SK-N-SH (cell line): ENCODE data around the gene SDF4. TPM values are rescaled to one million over a fixed set of nuclear protein-coding genes. Genes with fewer than 3 reads are reported as not detected.

ENCODE experiments used
- CTCF ChIA-PET: fragments of 300-600, 350-600 bp; formaldehyde crosslinking; extraction: SDS; loops from one replicate; lab custom pipeline; 2021; lab: Yijun Ruan, JAX
- POLR2A ChIA-PET: fragments of 350-600 bp; sonication (Branson Sonifier 250); formaldehyde crosslinking; extraction: SDS; loops from one replicate; lab custom pipeline; 2020; ENCODE audit warnings: antibody characterized with exemption, inconsistent platforms; lab: Yijun Ruan, JAX
- DNase-seq: peaks from one replicate; pipeline ENCODE4 v3.0.0; 2012
- H2AFZ ChIP-seq: fragments of 200-600 bp; sonication (generic); 2 replicates; pipeline ENCODE4 v1.8.1; 2016; ENCODE audit warnings: antibody characterized with exemption, mild to moderate bottlenecking, low read depth
- H3F3A ChIP-seq: fragments of 200-600 bp; sonication (generic); replicated peaks from 2 replicates; pipeline ENCODE3; 2016; ENCODE audit warnings: antibody characterized with exemption, mild to moderate bottlenecking; ENCODE audit not compliant: insufficient read depth
- H3K27ac ChIP-seq, 2 experiments: fragments of 200-500 bp in 1 of 2; fragments of 200-600 bp in 1 of 2; sonication (Bioruptor generic) in 1 of 2; sonication (generic), shearing (Covaris generic) in 1 of 2; 2 replicates each; pipeline versions ENCODE4 v1.5.1 to v1.6.1; 2014 to 2016; ENCODE audit warnings: low read depth in 2 of 2, inconsistent platforms in 1 of 2, low read length in 1 of 2, mild to moderate bottlenecking in 1 of 2, mixed read lengths in 1 of 2
- H3K27me3 ChIP-seq: fragments of 200-600 bp; sonication (generic), shearing (Covaris generic); 2 replicates; pipeline ENCODE4 v1.6.1; 2016; ENCODE audit warnings: mixed run types; ENCODE audit not compliant: insufficient read depth
- H3K36me3 ChIP-seq, 2 experiments: fragments of 200-500 bp in 1 of 2; fragments of 200-600 bp in 1 of 2; sonication (Bioruptor generic) in 1 of 2; sonication (generic) in 1 of 2; replicated peaks in 1 of 2; 2 replicates each; pipeline versions ENCODE3 to v1.5.1; 2014 to 2016; ENCODE audit warnings: low read length in 1 of 2, mild to moderate bottlenecking in 1 of 2; ENCODE audit not compliant: insufficient read depth in 2 of 2, control insufficient read depth in 1 of 2
- H3K4me1 ChIP-seq, 2 experiments: fragments of 200-500 bp in 1 of 2; fragments of 200-600 bp in 1 of 2; sonication (Bioruptor generic) in 1 of 2; sonication (generic), shearing (Covaris generic) in 1 of 2; 2 replicates each; pipeline versions ENCODE4 v1.5.1 to v1.6.1; 2014 to 2016; ENCODE audit warnings: low read depth in 1 of 2, low read length in 1 of 2, mixed run types in 1 of 2; ENCODE audit not compliant: insufficient read depth in 2 of 2, control insufficient read depth in 1 of 2
- H3K4me2 ChIP-seq: fragments of 200-600 bp; sonication (generic), shearing (Covaris generic); 2 replicates; pipeline ENCODE4 v1.6.1; 2017; ENCODE audit warnings: mixed run types
- H3K4me3 ChIP-seq, 2 experiments: fragments of 200-500 bp in 1 of 2; fragments of 200-600 bp in 1 of 2; sonication (Bioruptor generic) in 1 of 2; sonication (generic), shearing (Covaris generic) in 1 of 2; 2 replicates each; pipeline versions ENCODE4 v1.5.1 to v1.8.1; 2014 to 2016; ENCODE audit warnings: low read depth in 2 of 2, inconsistent platforms in 1 of 2, low read length in 1 of 2, mild to moderate bottlenecking in 1 of 2, mixed read lengths in 1 of 2, moderate library complexity in 1 of 2
- H3K79me2 ChIP-seq: fragments of 200-600 bp; sonication (generic); 2 replicates; pipeline ENCODE4 v1.8.1; 2017; ENCODE audit warnings: mild to moderate bottlenecking; ENCODE audit not compliant: insufficient read depth
- H3K9ac ChIP-seq: fragments of 200-600 bp; sonication (generic); 2 replicates; pipeline ENCODE4 v1.6.1; 2017; ENCODE audit warnings: mixed run types
- H3K9me2 ChIP-seq: fragments of 200-600 bp; sonication (generic); 2 replicates; pipeline ENCODE4 v1.6.1; 2017; ENCODE audit warnings: mixed run types
- H3K9me3 ChIP-seq: fragments of 200-600 bp; sonication (generic); 2 replicates; pipeline ENCODE4 v1.6.1; 2017; ENCODE audit warnings: mixed run types, mild to moderate bottlenecking, moderate library complexity
- H4K20me1 ChIP-seq: fragments of 200-600 bp; sonication (generic); 2 replicates; pipeline ENCODE4 v1.6.1; 2017; ENCODE audit warnings: mild to moderate bottlenecking, mixed run types; ENCODE audit not compliant: insufficient read depth
- EZH2phosphoT487 ChIP-seq: fragments of 200-600 bp; sonication (generic); IDR thresholded peaks from 2 replicates; pipeline ENCODE4 v1.6.1; 2017; ENCODE audit warnings: low read depth, mixed run types, mild to moderate bottlenecking, antibody characterized with exemption, moderate library complexity, borderline replicate concordance
- FOXJ3 ChIP-seq: sonication (generic); formaldehyde crosslinking; IDR thresholded peaks from 2 replicates; pipeline ENCODE4 v1.5.1; 2020; ENCODE audit warnings: mild to moderate bottlenecking, missing genetic modification reagents
- GABPA ChIP-seq: IDR thresholded peaks from 2 replicates; pipeline ENCODE4 v1.4.0; 2012; ENCODE audit warnings: low read depth, mild to moderate bottlenecking
- JUND ChIP-seq: IDR thresholded peaks from 2 replicates; pipeline ENCODE4 v1.4.0; 2012
- MAX ChIP-seq: IDR thresholded peaks from 2 replicates; pipeline ENCODE4 v1.4.0; 2012; ENCODE audit warnings: low read depth
- MXI1 ChIP-seq: IDR thresholded peaks from 2 replicates; pipeline ENCODE4 v1.6.1; 2012; ENCODE audit warnings: mild to moderate bottlenecking, low read depth, low read length, improper control_type of control experiment
- NRF1 ChIP-seq: IDR thresholded peaks from 2 replicates; pipeline ENCODE4 v1.6.1; 2012; ENCODE audit warnings: low read depth, mild to moderate bottlenecking, low read length
- PBX3 ChIP-seq: IDR thresholded peaks from 2 replicates; pipeline ENCODE4; 2012
- REST ChIP-seq: IDR thresholded peaks from 2 replicates; pipeline ENCODE4 v1.6.1; 2012; ENCODE audit warnings: mild to moderate bottlenecking, low read depth, low read length, moderate library complexity
- RFX5 ChIP-seq: IDR thresholded peaks from 2 replicates; pipeline ENCODE4 v1.6.1; 2012; ENCODE audit warnings: mild to moderate bottlenecking, improper control_type of control experiment, low read length
- TAF1 ChIP-seq: IDR thresholded peaks from 2 replicates; pipeline ENCODE4 v1.6.1; 2012; ENCODE audit warnings: low read depth, mild to moderate bottlenecking, low read length, moderate library complexity, borderline replicate concordance
- TCF12 ChIP-seq: IDR thresholded peaks from 2 replicates; pipeline ENCODE4 v1.4.0; 2012
- TEAD4 ChIP-seq: IDR thresholded peaks from 2 replicates; pipeline ENCODE4 v1.4.0; 2012; ENCODE audit warnings: mild to moderate bottlenecking, borderline replicate concordance; ENCODE audit not compliant: insufficient read depth
- USF1 ChIP-seq: IDR thresholded peaks from 2 replicates; pipeline ENCODE4 v1.4.0; 2012; ENCODE audit warnings: low read depth, borderline replicate concordance
- USF2 ChIP-seq: fragments of 150-350 bp; IDR thresholded peaks from 2 replicates; pipeline ENCODE4 v1.6.1; 2017; ENCODE audit warnings: antibody characterized with exemption, low read length, low read depth, borderline replicate concordance
- YY1 ChIP-seq: IDR thresholded peaks from 2 replicates; pipeline ENCODE4 v1.4.0; 2012; ENCODE audit warnings: low read depth, mild to moderate bottlenecking
- WGBS: methylation state at CpG from one replicate; pipeline ENCODE4 v1.1.6; 2017; ENCODE audit warnings: low lambda C conversion rate; 5-methylcytosine and 5-hydroxymethylcytosine counted together
- polyA plus RNA-seq, 3 experiments: library from polyadenylated mRNA; depleted of rRNA; stranded (reverse); fragments of >200 nt; gene quantifications; 2 replicates each; pipeline ENCODE4 v1.2.3, GENCODE V29; 2012
- TF ChIP-seq, protein P1 (sequence below): IDR thresholded peaks from 2 replicates; pipeline ENCODE4 v1.4.0; 2012; ENCODE audit warnings: low read depth, borderline replicate concordance

SDF4 gene
- polyA plus RNA-seq, 1 of the 3 experiments (the other 2 are of a cell fraction): 265 TPM

DNA sequence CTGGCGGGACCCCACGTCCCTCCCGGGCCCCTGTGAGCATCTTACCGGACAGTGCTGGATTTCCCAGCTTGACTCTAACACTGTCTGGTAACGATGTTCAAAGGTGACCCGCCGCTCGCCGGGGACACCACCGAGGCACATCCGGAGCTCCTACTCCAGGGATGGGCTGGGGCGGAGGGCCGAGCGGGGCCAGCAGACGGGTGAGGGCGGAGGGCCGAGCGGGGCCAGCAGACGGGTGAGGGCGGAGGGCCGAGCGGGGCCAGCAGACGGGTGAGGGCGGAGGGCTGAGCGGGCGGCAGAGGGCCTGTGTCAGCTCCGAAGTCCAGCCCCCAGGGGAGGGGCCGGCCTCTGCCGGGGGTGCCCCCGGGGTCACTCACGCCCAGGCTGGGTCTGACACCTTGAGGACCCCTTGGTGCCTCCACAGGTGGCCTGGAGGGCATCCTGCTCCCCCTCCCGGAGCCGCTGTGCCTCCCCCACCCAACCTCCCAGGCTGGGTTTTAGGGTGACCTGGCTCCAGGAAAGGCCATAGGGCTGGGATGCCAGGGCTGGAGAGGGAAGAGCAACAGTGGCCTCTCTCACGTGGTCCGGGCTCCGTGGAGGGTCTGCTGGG, 63.9 kb downstream of the SDF4 start:
- CTCF ChIA-PET: interaction anchor here (0.6 to 1.1 kb wide), 2 partner anchors 45 to 46 kb away, joined by 3 to 6 read pairs; no protein-coding TSS in a partner anchor
- Histone ChIP-seq H3K9ac (no peak overlapping the region), H3F3A (no peaks in the 10 kb centered on the region), H3K79me2 (no peaks in the 10 kb centered on the region), H3K9me3 (no peaks in the 10 kb centered on the region), H3K9me2 (no peaks in the 10 kb centered on the region), H3K4me2 (no peak overlapping the region), H3K27ac (no peak overlapping the region), H3K4me3 (no peak overlapping the region), H2AFZ (no peak overlapping the region), H4K20me1 (no peaks in the 10 kb centered on the region), H3K36me3 (no peaks in the 10 kb centered on the region), H3K27me3 (no peaks in the 10 kb centered on the region), H3K4me1 (no peaks in the 10 kb centered on the region)
- 71% methylated on average over 6 of the region's 36 CpGs for WGBS
- no peak for TF ChIP-seq USF1
- TF ChIP-seq RFX5: no peak
- no peak for TF ChIP-seq REST
- no peak for TF ChIP-seq USF2
- TF ChIP-seq TEAD4: no peak
- TF ChIP-seq JUND: no peak
- TF ChIP-seq TCF12: no peak
- TF ChIP-seq NRF1: no peak
- no peak for TF ChIP-seq FOXJ3
- TF ChIP-seq EZH2phosphoT487: no peak
- TF ChIP-seq PBX3: no peak
- no peak for TF ChIP-seq MAX
- no peak for TF ChIP-seq TAF1
- no peak for TF ChIP-seq GABPA
- TF ChIP-seq, protein P1, sequence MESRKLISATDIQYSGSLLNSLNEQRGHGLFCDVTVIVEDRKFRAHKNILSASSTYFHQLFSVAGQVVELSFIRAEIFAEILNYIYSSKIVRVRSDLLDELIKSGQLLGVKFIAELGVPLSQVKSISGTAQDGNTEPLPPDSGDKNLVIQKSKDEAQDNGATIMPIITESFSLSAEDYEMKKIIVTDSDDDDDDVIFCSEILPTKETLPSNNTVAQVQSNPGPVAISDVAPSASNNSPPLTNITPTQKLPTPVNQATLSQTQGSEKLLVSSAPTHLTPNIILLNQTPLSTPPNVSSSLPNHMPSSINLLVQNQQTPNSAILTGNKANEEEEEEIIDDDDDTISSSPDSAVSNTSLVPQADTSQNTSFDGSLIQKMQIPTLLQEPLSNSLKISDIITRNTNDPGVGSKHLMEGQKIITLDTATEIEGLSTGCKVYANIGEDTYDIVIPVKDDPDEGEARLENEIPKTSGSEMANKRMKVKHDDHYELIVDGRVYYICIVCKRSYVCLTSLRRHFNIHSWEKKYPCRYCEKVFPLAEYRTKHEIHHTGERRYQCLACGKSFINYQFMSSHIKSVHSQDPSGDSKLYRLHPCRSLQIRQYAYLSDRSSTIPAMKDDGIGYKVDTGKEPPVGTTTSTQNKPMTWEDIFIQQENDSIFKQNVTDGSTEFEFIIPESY: no peak
- no peak for TF ChIP-seq MXI1
- no peak for TF ChIP-seq YY1
- POLR2A ChIA-PET: no interaction called here
- no peak for DNase-seq
